ENCODE measurements around the gene ARHGEF17. TPM values are rescaled to one million over a fixed set of nuclear protein-coding genes. Genes with fewer than 3 reads are reported as not detected.

ARHGEF17 gene
- total RNA-seq, 2 experiments from 2014 or later = 0.07 to 0.41 TPM

DNA sequence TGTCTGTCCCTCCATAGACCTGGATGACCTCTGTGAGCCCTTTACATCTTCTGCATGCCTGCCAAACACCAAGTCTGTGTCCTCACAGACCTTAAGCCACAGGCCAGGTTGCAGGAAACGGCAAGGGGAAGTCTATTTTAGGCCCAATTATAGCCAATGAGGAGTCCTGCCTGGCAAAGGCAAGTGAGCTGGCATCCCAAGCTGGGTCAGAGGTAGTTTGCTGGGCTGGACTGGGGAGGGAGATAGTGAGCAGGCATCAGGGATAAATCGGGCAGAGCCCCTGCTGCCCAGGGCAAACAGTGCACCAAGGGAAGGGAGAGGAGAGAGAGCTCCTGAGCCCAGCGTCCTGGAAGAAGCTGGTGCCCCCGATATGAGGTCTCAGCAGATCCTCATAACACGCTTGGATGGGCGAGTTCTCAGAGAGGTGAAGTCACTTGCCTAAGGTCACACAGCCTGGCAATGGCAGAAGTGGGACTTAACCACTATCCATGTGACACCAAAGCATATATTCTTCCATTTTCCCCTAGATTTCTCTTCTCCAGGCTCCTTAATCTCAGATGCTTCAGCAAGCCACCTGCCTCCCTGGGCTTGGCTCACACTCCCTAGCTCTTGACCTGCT, 64.4 kb downstream of the ARHGEF17 start:
- H3K4me3 Mint-ChIP-seq = no peak overlapping the region
- TF ChIP-seq, protein P1, sequence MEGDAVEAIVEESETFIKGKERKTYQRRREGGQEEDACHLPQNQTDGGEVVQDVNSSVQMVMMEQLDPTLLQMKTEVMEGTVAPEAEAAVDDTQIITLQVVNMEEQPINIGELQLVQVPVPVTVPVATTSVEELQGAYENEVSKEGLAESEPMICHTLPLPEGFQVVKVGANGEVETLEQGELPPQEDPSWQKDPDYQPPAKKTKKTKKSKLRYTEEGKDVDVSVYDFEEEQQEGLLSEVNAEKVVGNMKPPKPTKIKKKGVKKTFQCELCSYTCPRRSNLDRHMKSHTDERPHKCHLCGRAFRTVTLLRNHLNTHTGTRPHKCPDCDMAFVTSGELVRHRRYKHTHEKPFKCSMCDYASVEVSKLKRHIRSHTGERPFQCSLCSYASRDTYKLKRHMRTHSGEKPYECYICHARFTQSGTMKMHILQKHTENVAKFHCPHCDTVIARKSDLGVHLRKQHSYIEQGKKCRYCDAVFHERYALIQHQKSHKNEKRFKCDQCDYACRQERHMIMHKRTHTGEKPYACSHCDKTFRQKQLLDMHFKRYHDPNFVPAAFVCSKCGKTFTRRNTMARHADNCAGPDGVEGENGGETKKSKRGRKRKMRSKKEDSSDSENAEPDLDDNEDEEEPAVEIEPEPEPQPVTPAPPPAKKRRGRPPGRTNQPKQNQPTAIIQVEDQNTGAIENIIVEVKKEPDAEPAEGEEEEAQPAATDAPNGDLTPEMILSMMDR (IDR thresholded peaks at IDR 0.05) = no peak
- no peaks in the 10 kb centered on the region for H3K27me3 Mint-ChIP-seq
- no peaks in the 10 kb centered on the region for H3K9me3 Mint-ChIP-seq
- peaks cover 27% of the 10 kb centered on the region for H3K4me1 Mint-ChIP-seq (ENCODE audit: low read depth)
- ChIA-PET CTCF (interaction anchor here (0.8 to 2.4 kb wide), 5 partner anchors 10 to 84 kb away, joined by 3 to 11 read pairs (median 5); no protein-coding TSS in a partner anchor), POLR2A (no interaction called here)
- ATAC-seq (no peak), DNase-seq (no peak)
- H3K27ac Mint-ChIP-seq = peak overlapping the region; percentile 32
- intact Hi-C loops (cut with micrococcal nuclease) = no loop called here
- H3K36me3 Mint-ChIP-seq (ENCODE audit: low read depth) = peaks cover 7% of the 10 kb centered on the region

DNA sequence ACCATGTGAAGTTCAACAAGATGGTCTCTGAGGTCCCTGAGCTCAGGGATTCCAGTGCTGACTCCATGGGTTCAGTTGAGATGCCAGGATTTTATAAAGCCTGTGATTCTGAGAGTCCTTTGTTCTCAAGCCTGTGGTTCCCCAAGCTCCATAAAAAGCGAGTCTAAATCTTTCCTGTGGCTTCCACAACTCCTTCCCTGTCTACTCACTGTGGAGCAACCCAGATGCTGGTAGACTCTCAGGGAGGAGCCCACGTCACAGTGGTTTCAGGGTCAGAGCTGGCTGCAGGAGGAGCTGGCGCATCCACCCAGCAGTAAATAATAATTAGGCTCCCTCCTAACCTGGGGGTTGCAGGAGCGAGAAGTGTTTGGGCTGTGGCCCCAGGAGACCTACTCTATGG, 66.1 kb downstream of the ARHGEF17 start:
- TF ChIP-seq, protein P1 (IDR thresholded peaks at IDR 0.05) = no peak
- Mint-ChIP-seq H3K4me3 (no peak overlapping the region), H3K27me3 (no peaks in the 10 kb centered on the region), H3K27ac (no peak overlapping the region), H3K9me3 (no peaks in the 10 kb centered on the region), H3K36me3 (ENCODE audit: low read depth) (peaks cover 13% of the 10 kb centered on the region), H3K4me1 (ENCODE audit: low read depth) (peaks cover 30% of the 10 kb centered on the region)
- ChIA-PET POLR2A (no interaction called here), CTCF (interaction anchor here (0.8 to 1.9 kb wide), 7 partner anchors 11 to 252 kb away, joined by 3 to 8 read pairs (median 4); no protein-coding TSS in a partner anchor)
- no peak for ATAC-seq
- no peak for DNase-seq
- intact Hi-C loops (cut with micrococcal nuclease) = no loop called here

DNA sequence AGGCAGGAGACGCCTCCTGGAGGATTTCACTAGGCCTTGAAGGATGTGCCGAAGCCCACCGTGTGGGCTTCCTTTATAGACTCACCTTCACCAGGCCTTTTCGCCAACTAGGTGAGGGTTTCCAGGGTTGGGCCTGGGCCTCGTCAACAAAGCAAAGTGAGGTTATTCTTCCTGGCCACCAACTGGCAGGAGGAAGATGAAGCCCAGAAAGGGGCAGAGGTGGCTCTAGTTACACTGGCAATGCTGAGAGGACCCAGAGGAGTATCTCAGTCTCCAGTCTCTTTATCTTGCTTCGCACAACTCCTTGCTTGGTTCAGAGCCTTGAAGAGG, 67.7 kb downstream of the ARHGEF17 start:
- CTCF ChIA-PET = interaction anchor here (1.5 kb wide), 1 partner anchor 25 kb away, joined by 10 read pairs; no protein-coding TSS in a partner anchor
- H3K27ac Mint-ChIP-seq = peak overlapping the region; percentile 78
- H3K4me1 Mint-ChIP-seq (ENCODE audit: low read depth) = peaks cover 41% of the 10 kb centered on the region
- H3K4me3 Mint-ChIP-seq = peak overlapping the region; percentile 100
- TF ChIP-seq, protein P1 (IDR thresholded peaks at IDR 0.05) = no peak
- no peaks in the 10 kb centered on the region for H3K27me3 Mint-ChIP-seq
- POLR2A ChIA-PET = interaction anchor here (1.2 kb wide), 1 partner anchor 13 kb away, joined by 3 read pairs; no protein-coding TSS in a partner anchor
- DNase-seq (no peak), ATAC-seq (no peak)
- intact Hi-C loops (cut with micrococcal nuclease) = no loop called here
- no peaks in the 10 kb centered on the region for H3K9me3 Mint-ChIP-seq
- peaks cover 13% of the 10 kb centered on the region for H3K36me3 Mint-ChIP-seq (ENCODE audit: low read depth)

DNA sequence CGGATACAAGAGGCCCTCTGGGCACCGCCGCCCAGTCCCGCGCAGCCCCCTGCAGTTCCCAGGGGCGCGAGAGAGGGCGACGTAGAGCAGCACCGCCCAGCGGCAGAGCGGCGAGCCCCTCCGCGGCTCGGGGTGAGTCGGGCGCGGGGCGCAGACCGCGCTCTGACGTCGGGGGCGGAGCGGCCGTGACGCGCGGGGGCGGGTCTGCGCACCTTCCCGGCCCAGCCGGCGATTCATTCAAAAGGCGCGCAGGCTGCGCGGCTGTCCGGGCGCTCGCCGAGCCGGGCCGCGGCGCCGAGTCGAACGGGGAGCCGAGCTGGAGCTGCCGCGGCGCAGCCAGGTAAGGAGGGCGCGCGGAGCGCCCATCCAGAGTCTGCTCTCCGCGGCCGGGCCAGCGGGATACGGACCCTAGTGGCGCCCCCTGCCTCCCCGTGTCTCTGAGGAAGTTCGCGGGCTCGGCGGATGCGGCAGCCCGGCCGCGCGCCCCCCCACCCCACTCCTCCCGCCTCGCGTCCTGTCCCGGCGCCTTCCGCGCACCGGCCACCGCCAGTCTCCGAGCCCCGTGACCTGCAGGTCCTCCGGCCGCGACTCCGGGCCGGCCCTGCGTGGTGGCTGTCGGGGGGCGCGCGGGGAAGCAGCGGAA, 68.2 kb downstream of the ARHGEF17 start, which contains the start of gene RELT:
Gene RELT (plus strand): TSS at position 240 of the 643 bp plus-strand sequence. CDS start 12,738 bp downstream, outside the sequence.
- DNase-seq = peak; percentile 92
- ChIA-PET CTCF (interaction anchor here (1.2 to 1.3 kb wide), 2 partner anchors 70 to 222 kb away, joined by 3 read pairs; no protein-coding TSS in a partner anchor), POLR2A (interaction anchor here (1.2 to 1.9 kb wide), 2 partner anchors 11 to 17 kb away, joined by 6 to 7 read pairs; no protein-coding TSS in a partner anchor)
- peaks cover 13% of the 10 kb centered on the region for H3K36me3 Mint-ChIP-seq (ENCODE audit: low read depth)
- H3K4me1 Mint-ChIP-seq (ENCODE audit: low read depth) = peaks cover 41% of the 10 kb centered on the region
- TF ChIP-seq, protein P1 (IDR thresholded peaks at IDR 0.05) = peak; percentile 99
- no peaks in the 10 kb centered on the region for H3K9me3 Mint-ChIP-seq
- H3K27me3 Mint-ChIP-seq = no peaks in the 10 kb centered on the region
- peak within 1 kb of the TSS; percentile 98 for H3K27ac Mint-ChIP-seq
- intact Hi-C loops (cut with micrococcal nuclease) = no loop called here
- peak; percentile 96 for ATAC-seq
- H3K4me3 Mint-ChIP-seq = peak within 1 kb of the TSS; percentile 100
